Measurements from ENCODE around the gene SPTSSA.

DNA sequence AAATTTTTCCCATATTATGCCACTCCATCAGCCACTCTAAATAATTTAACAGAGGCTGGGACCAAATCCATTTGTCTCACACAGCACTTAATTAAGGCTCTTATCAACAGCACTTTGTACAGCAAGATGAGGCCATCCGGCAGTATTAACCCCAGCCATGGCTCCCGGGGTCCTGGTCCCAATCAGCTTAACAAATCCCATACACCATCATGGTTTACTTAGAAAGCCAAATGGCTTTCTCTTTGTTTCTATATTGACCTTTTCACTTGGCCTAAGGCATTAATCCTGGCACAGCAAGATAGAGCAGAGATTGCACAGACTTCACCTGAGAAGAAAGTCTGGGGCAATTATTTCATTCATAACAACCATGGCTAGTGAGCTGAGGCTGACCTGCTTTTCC lies 38.6 kb downstream of the SPTSSA start:
- TF ChIP-seq POLR2AphosphoS5 (IDR thresholded peaks at IDR 0.05) (no peak), CTCF (IDR thresholded peaks at IDR 0.05) (no peak), POLR2A (IDR thresholded peaks at IDR 0.05) (no peak), EP300 (IDR thresholded peaks at IDR 0.05) (no peak)
